GM19468 (cell line): Measurements from ENCODE around the gene MED26.
"Not testable (repeated sequence)": the region's sequence is repeated elsewhere in the genome, so short reads cannot be mapped to it uniquely, and the experiment has no call there.

Source experiments
- ATAC-seq: cut with Tn5 transposase; IDR thresholded peaks from one replicate; pipeline ENCODE4 v1.9.1; 2021; ENCODE audit warnings: mild to moderate bottlenecking, moderate library complexity, moderate number of reproducible peaks; ENCODE audit not compliant: unreplicated experiment; ENCODE audit errors: extremely low read depth

MED26 gene

DNA sequence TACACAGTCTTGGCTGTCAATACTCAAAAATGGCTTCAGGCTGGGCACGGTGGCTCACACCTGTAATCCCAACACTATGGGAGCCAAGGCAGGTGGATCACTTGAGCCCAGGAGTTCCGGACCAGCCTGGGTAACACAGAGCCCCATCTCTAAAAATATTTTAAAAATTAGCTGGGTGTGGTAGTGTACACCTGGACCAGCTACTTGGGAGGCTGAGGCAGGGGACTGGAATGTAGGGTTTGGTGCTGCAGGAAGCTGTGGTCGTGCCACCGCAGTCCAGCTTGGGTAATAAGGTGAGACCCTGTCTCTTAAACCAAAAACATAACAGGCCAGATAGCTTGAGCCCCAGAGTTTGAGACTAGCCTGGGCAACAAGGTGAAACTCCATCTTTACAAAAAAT lies 79.0 kb downstream of the MED26 start:
- no peak for ATAC-seq

DNA sequence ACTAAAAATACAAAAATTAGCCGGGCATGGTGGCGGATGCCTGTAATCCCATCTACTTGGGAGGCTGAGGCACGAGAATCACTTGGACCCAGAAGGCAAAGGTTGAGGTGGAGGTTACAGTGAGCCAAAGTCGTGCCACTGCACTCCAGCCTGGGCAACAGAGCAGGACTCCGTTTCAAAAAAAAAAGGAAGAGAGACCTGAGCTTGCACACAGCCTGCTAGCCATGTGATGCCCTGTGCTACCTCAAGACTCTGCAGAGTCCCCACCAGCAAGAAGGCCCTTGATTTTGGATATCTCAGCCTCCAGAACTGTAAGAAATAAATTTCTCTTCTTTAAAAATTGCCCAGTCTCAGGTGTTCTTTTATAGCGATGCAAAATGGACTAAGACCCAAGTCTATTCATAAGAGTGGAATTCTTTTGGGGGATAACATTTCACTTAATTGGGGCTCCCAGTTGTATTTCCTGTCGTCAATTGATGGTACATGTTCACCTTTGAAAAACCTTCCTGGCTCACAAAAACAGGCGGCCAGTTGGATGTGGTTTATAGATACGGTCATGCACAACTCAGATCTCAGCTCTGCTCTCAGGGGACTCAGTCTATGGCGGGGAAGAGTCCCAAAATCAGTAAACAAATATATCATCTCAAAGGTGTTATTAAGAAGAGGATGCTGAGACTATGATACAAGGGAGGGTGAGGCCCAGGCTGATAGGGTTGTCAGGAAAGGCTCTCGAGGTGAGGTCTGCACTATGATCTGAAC lies 83.4 kb downstream of the MED26 start:
- no peak for ATAC-seq

- ATAC-seq: not testable (repeated sequence)
Measured at GRCh38 chr19:16543734-16544133, 84.3 kb downstream of the MED26 start.

DNA sequence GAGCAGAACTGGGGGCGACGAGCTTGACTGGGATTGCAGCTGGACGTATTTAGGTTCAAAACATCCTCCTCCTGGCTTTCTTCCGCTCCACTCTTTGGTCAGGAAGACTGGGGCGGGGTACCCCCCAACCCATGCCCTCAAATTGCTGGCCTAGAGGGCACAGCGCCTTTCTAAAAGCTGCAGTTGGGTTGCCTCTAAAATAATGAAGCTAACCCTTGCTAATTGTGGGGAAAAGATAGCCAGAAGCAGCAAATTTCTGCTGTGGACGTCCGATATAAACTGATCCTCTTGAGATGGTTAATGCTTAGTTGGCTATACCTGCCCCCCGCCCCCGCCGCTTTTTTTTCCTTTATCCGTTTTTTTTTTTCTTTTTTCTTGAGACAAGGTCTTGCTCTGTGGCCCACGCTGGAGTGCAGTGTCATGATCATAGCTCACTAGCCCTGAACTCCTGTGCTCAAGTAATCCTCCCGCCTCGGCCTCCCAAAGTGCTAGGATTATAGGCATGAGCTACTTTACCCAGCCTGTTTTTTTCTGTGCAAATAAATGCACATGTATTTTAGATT lies 85.0 kb downstream of the MED26 start:
- no peak for ATAC-seq

GRCh38 chr19:16542045-16542909 lies 85.7 kb downstream of the MED26 start, which contains the start of gene CHERP:
Gene CHERP (minus strand): TSS chr19:16542437. CDS start chr19:16542378, 59 bp downstream.
- peak; percentile 69 for ATAC-seq

GRCh38 chr19:16541526-16542044 lies 86.4 kb downstream of the MED26 start:
- no peak for ATAC-seq

- ATAC-seq: no peak
Measured at GRCh38 chr19:16540948-16541347, 87.1 kb downstream of the MED26 start.

DNA sequence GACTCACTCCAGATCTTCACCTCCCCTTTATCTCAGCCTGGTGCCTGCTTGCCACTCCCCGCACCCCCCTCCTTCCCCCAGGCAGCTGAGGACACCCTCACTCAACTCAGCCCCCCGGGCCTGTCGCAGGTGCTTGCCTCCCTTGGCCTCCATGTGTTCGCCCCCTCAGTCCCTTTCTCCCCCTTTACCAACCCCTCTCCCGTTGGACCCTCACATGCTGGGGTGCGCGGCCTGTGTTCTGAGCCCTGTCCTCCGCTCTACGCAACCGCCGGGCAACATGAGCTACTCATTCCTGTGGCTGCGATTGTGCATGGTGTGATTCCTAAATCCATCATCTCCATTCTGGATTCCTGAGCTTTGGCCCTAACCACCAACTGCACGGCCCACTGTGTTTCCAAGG lies 90.9 kb downstream of the MED26 start:
- no peak for ATAC-seq

DNA sequence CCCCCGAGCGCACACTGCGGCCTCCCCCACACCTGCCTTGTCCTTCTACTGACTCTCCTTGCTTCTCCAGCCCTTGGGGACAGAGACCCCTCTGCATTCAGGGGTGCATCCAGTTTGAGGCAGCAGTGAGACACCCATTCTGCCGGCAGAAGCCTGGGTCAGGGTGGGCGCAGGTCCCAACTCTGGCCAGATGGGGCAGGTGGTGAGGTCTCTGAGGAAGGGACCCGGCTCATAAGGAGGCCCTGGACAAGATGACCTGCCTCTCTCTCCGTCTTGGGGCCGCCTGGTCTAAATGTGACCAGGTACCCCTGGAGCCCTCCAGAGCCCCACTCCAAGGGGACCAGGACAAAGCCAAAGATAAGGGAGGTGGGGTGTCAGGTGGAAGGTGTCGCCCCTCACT lies 91.9 kb downstream of the MED26 start:
- ATAC-seq: no peak

DNA sequence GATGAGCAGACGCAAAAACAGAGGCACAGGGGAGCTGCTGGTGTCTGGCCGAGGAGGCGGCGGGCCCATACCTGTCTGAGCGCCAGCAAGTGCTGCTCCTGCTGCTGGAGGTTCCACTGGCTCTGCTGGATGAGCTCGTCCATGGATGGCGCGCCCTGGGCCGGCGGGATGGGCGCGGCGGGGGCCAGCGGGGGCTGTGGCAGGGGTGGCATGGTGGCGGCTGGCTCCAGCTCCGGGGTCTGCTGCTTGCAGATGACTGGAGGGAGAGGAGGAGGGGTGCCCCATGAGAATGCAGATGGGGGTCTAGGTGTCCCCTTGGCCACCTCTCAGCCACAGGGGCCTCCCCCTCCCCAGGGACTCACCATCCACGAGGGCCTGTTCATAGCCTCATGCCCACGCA lies 92.6 kb downstream of the MED26 start:
- no peak for ATAC-seq

- ATAC-seq: no peak
Measured at GRCh38 chr19:16532440-16533234, 95.4 kb downstream of the MED26 start.

DNA sequence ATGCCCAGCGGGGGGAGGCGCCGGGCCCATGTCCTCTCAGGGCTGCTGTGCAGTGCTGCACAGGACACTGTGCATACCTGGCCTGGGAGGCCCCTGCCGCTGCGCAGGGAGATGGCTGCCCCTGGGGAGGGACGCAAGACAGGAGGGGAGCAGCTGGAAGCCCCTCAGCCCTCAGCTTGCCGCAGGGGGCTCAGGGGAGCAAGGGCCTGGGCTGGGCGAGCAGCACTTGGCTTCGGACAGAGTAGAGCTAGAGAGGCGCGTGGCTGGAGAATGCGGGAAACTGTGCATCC lies 96.7 kb downstream of the MED26 start:
- ATAC-seq: no peak

DNA sequence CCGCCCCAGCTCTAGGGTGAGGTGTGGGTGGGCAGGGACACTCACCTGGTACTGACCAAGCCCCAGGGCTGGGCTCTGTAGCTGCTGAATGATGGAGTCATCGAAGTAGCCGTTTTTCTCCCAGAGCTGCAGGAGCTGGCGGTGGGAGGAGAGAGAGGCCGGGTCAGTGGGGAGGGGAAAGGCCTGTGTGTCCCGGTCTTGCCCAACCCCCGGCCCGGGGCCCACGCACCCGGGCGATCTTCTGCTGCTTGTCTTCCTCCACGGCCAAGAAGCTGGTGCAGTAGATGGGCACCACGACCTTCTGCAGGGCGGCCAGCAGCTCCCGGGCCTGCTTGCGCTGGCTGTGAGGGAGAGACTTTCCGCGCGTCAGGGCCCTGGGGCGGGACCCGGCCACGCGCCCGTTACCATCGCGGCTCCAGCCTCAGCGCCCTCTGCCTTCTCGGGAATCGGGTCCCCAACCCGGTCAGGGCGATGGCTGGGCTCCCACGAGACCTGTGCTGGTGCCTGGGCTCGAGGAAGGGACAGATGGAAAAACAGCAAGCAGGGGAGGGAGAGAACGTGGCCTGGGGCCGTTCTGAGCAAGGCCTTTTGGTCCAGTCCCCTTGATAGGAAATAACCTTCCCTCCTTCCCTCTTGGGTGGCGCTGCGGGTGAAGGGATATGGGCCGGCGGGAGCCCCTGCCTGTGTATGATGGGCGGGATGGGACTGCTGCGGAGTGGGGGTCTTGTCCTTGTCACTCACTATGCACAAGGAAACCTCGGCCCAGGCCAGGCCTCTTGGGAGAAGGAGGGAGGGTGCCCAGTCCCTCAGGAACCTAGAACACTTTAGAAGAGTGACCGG lies 97.2 kb downstream of the MED26 start:
- ATAC-seq: no peak

- ATAC-seq: no peak
Measured at GRCh38 chr19:16529466-16530144, 98.4 kb downstream of the MED26 start.

DNA sequence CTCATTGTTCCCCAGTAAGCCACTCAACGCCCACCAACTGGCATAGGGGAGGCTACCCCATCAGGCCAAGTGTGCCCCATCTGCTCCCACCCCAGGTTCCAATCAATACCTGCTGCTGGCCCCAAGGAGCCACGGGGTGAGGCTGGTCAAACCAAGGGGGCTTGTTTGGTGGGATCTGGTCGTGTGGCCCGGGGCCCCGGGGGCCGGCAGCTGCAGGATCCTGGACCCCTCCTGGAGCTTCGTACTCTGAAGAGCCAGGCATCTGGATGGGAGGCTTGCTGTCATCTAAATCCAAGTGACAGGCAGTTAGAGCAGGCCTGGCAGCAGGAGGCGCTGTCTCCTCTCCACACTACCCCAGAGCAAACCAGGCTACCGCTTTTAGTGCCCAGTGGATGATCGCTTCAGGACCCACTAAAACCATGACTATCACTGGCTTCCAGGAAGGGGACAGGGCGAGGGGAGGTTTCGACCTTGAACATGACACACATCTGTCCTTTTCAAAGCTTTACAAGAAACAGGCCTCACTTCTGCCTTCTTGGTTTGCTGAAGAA lies 100.0 kb downstream of the MED26 start:
- no peak for ATAC-seq

DNA sequence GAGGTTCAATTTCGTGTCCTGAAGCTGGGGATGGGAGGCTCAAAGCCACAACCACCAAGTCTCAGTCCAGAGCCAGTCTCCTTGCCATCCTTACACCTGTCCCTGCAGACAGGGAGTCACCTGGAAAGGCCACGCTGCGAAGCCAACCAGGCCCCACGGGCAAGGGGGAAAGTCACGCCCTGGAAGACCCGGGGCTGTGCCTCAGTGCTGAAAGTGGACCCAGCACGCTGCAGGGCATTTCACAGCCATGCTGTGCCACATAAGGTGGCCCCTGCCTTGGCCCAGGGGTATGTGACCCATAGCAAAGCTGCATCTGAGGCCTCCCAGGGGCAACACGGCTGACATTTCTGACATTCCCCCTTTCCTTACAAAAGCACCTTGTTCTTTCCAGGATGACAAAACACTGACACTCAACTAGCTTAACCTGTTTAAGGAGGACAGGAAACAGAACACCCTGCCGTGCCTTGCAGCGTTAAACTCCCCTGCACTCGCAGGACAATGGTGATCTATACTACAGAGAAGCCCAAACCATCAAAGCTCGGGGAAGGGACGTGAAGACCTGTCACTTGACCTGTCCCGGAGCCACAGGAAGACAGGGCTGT lies 100.6 kb downstream of the MED26 start:
- no peak for ATAC-seq

- ATAC-seq: no peak
Measured at GRCh38 chr19:16525751-16526481, 102.1 kb downstream of the MED26 start.
